Ishikawa (cell line): ENCODE measurements around the gene SPATC1L.

ENCODE experiments used
- CEBPB ChIP-seq: IDR thresholded peaks from 2 replicates; pipeline ENCODE4 v1.6.1; 2012
- CREB1 ChIP-seq: IDR thresholded peaks from 2 replicates; pipeline ENCODE4 v1.6.1; 2012; ENCODE audit warnings: low read depth
- EGR1 ChIP-seq: IDR thresholded peaks from 2 replicates; pipeline ENCODE4 v1.6.1; 2012
- EP300 ChIP-seq: IDR thresholded peaks from 2 replicates; pipeline ENCODE4 v1.6.1; 2012; ENCODE audit warnings: borderline replicate concordance
- FOXM1 ChIP-seq: IDR thresholded peaks from 2 replicates; pipeline ENCODE4 v1.6.1; 2012; ENCODE audit warnings: low read depth, borderline replicate concordance
- NFIC ChIP-seq: IDR thresholded peaks from 2 replicates; pipeline ENCODE4 v1.6.1; 2012
- RAD21 ChIP-seq: IDR thresholded peaks from 2 replicates; pipeline ENCODE4 v1.6.1; 2012; ENCODE audit warnings: low read depth
- TAF1 ChIP-seq: IDR thresholded peaks from 2 replicates; pipeline ENCODE4 v1.6.1; 2012; ENCODE audit warnings: low read depth, mild to moderate bottlenecking
- TCF12 ChIP-seq: IDR thresholded peaks from 2 replicates; pipeline ENCODE4 v1.6.1; 2012; ENCODE audit warnings: low read depth
- TEAD4 ChIP-seq: IDR thresholded peaks from 2 replicates; pipeline ENCODE4 v1.6.1; 2012
- YY1 ChIP-seq: IDR thresholded peaks from 2 replicates; pipeline ENCODE4 v1.6.1; 2012; ENCODE audit warnings: low read depth
- ZBTB7A ChIP-seq: IDR thresholded peaks from 2 replicates; pipeline ENCODE4 v1.6.1; 2012; ENCODE audit warnings: low read depth
- TF ChIP-seq, protein P1 (sequence below): IDR thresholded peaks from 2 replicates; pipeline ENCODE4 v1.6.1; 2012
- TF ChIP-seq, protein P2 (sequence below): IDR thresholded peaks from 2 replicates; pipeline ENCODE4 v1.6.1; 2012
- TF ChIP-seq, protein P3 (sequence below): IDR thresholded peaks from 2 replicates; pipeline ENCODE4 v1.6.1; 2012; ENCODE audit warnings: low read depth, mild to moderate bottlenecking

Gene SPATC1L

DNA sequence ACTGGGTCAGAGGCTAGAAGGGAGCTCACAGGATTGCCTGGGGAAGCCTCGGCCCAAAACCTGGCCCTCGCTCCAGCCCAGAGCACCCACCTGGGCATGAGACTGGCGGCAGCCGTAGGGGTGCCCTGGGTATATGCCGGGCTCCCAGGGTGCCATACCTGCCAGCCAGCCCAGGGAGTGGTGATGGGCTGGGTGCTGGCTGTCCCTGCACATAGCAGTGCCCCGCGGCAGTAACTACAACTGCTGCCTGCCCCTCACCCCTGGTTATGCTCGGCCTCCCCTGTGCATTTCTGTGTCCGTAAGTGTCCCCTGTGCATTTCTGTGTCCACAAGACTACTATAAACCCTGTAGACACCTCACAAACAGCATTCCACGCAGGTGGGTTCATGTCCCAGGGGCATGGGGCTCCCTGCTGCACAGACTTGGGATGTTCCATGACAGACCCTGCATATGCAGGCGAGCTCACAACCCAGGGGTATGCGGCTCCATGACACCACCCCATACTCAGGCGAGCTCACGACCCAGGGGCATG, 5.8 kb upstream of the SPATC1L start:
- TF ChIP-seq CREB1, result no peak
- no peak for TF ChIP-seq CEBPB
- TF ChIP-seq FOXM1, result no peak
- no peak for TF ChIP-seq RAD21
- TF ChIP-seq, protein P1, sequence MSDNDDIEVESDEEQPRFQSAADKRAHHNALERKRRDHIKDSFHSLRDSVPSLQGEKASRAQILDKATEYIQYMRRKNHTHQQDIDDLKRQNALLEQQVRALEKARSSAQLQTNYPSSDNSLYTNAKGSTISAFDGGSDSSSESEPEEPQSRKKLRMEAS, result no peak
- TF ChIP-seq, protein P2, sequence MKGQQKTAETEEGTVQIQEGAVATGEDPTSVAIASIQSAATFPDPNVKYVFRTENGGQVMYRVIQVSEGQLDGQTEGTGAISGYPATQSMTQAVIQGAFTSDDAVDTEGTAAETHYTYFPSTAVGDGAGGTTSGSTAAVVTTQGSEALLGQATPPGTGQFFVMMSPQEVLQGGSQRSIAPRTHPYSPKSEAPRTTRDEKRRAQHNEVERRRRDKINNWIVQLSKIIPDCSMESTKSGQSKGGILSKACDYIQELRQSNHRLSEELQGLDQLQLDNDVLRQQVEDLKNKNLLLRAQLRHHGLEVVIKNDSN, result no peak
- TF ChIP-seq NFIC, result no peak
- TF ChIP-seq, protein P3, sequence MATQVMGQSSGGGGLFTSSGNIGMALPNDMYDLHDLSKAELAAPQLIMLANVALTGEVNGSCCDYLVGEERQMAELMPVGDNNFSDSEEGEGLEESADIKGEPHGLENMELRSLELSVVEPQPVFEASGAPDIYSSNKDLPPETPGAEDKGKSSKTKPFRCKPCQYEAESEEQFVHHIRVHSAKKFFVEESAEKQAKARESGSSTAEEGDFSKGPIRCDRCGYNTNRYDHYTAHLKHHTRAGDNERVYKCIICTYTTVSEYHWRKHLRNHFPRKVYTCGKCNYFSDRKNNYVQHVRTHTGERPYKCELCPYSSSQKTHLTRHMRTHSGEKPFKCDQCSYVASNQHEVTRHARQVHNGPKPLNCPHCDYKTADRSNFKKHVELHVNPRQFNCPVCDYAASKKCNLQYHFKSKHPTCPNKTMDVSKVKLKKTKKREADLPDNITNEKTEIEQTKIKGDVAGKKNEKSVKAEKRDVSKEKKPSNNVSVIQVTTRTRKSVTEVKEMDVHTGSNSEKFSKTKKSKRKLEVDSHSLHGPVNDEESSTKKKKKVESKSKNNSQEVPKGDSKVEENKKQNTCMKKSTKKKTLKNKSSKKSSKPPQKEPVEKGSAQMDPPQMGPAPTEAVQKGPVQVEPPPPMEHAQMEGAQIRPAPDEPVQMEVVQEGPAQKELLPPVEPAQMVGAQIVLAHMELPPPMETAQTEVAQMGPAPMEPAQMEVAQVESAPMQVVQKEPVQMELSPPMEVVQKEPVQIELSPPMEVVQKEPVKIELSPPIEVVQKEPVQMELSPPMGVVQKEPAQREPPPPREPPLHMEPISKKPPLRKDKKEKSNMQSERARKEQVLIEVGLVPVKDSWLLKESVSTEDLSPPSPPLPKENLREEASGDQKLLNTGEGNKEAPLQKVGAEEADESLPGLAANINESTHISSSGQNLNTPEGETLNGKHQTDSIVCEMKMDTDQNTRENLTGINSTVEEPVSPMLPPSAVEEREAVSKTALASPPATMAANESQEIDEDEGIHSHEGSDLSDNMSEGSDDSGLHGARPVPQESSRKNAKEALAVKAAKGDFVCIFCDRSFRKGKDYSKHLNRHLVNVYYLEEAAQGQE, result no peak
- TF ChIP-seq TAF1, result no peak
- TF ChIP-seq EP300, result no peak
- TF ChIP-seq ZBTB7A, result no peak
- TF ChIP-seq TCF12, result no peak
- TF ChIP-seq EGR1, result no peak
- no peak for TF ChIP-seq YY1
- no peak for TF ChIP-seq TEAD4

DNA sequence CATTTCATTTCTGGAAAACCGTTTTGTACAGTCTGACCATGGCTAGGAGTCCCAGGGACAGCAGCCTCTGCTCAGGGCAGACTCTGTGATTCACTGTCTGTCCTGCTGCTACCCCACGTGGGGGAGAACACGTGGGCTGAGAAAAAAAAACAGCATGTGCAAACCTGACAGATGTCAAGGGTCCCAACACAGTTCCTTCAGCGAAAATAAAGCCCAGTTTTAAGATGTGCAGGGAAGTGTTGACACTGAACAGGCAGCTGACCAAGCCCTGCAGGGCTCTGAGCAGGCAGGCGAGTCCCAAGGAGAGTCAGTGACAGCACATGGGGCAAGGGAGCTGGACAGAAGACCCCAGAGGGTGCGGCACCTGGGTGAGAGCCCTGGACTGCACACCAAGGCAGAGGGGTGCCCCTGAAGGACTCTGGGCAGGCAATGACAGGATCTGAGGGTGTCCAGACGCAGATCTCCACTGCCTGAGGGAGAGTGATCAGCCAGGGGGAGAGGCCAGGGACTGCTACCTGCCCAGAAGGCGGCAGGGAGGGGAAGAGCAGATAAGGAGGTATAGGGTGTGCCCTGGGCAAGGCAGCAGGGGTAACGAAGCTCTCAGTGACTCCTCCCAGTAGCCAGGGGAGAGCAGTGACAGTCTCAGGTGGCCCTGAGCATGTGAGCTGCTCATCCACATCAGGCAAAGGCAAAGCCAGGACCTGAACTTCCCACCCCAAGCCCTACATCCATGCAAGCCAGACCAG, 5.1 kb upstream of the SPATC1L start:
- no peak for TF ChIP-seq TAF1
- TF ChIP-seq RAD21, result no peak
- TF ChIP-seq, protein P2, result no peak
- TF ChIP-seq, protein P1, result no peak
- TF ChIP-seq CEBPB, result no peak
- no peak for TF ChIP-seq EGR1

DNA sequence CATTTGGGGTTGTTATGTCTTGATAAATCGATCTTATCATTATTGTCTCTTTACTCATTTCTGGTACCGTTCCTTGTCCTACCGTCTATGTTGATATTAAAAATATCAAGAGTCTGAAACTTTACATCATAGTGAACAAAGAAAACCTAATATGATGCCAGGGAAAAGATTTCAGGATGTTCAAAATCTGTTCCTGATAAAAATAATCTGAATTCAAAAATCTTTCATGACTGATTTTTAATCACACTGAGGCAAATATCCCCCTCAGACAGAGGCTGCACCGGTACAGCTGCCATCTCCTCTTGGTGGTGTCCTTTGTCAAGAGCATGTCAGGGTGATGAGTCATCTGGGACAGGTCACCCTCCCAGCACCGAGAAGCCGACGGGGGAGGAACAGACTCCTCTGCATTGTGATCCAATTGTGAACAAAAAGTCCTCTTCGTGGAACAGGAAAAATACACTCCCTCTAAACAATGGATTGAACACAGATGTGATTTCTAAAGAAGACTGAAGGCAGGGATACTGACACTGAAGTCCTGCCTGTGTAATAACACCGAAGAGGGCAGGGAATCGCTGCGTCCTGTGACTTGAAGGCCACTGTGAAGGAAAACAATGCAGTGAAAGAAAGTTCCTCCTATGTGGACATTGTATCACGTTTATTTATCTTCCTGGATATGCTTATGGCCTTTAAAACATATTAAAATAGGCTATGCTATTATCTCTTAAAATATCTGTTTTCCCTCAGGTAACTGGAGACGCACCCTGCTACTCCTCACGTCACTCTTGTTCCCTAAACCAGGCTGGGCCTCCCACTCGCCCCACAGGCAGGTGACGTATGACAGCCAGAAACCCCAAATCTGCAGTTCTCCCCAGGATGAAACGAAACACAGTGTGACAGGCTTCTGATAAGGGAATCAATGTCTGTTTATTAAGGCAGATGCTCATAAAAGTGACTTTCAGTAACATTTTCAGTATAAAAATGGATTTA, 4.3 kb upstream of the SPATC1L start:
- TF ChIP-seq CEBPB (no peak), TEAD4 (peak; percentile 50; the same call in 1 of the 2 replicates), EP300 (no peak)

DNA sequence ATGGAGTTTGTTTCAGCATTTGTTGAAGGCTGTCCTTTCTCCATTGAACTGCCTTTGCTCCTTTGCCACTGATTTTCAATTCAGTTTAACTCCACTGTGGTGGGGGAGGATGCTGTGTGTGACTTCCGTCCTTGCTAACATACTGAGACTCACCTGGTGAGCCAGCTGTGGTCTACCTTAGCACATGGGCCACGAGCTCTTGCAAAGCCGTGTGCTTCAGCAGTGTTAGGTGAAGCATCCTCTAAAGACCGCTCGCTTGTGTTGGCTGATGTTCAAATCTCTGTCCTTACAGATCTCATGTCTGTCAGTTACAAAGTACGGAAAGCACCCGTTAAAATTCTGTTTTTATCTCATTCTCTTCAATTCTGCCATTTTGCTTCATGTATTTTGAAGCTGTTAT, 3.6 kb upstream of the SPATC1L start:
- TF ChIP-seq CREB1, result no peak
- TF ChIP-seq, protein P2, result no peak
- TF ChIP-seq, protein P3, result no peak
- no peak for TF ChIP-seq TAF1
- no peak for TF ChIP-seq FOXM1
- no peak for TF ChIP-seq NFIC
- no peak for TF ChIP-seq RAD21
- no peak for TF ChIP-seq EP300
- no peak for TF ChIP-seq EGR1
- TF ChIP-seq TCF12, result no peak
- TF ChIP-seq CEBPB, result no peak
- no peak for TF ChIP-seq ZBTB7A
- TF ChIP-seq, protein P1, result no peak

DNA sequence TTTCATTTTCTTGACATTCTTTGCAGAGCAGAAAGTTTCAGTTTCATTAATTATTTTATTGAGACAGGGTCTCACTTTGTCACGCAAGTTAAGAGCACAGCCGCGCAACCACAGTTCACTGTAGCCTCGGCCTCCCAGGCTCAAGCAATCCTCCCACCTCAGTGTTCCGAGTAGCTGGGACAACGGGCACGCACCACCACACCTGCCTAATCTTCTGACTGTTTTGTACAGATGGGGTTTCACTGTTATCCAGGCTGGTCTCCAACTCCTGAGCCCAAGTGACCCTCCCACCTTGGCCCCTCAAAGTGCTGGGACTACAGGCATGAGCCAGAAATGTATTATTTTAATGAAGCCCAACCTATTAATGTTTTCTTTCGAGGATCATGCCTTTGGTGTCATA, 3.0 kb upstream of the SPATC1L start:
- TF ChIP-seq, protein P1, result no peak
- no peak for TF ChIP-seq CEBPB
- TF ChIP-seq, protein P2, result no peak
- no peak for TF ChIP-seq ZBTB7A
- no peak for TF ChIP-seq NFIC
- TF ChIP-seq, protein P3, result no peak
- TF ChIP-seq TEAD4, result no peak
- TF ChIP-seq TAF1, result no peak
- TF ChIP-seq FOXM1, result no peak
- no peak for TF ChIP-seq EGR1
- no peak for TF ChIP-seq RAD21
- TF ChIP-seq YY1, result no peak
- no peak for TF ChIP-seq TCF12
- TF ChIP-seq EP300, result no peak
- no peak for TF ChIP-seq CREB1
